GM18498 (cell line): Measurements from ENCODE around the gene SLC7A1.
A peak's percentile ranks its signal among the peaks of the same experiment; 100 is the strongest.

Experiments
- ATAC-seq: cut with Tn5 transposase; IDR thresholded peaks from one replicate; pipeline ENCODE4 v1.9.1; 2021; ENCODE audit warnings: mild to moderate bottlenecking, moderate library complexity; ENCODE audit not compliant: unreplicated experiment

Gene SLC7A1

GRCh38 chr13:29494520-29494919 lies 101.0 kb downstream of the SLC7A1 start:
- no peak for ATAC-seq

GRCh38 chr13:29493796-29494195 lies 101.7 kb downstream of the SLC7A1 start:
- ATAC-seq, result no peak

GRCh38 chr13:29491248-29491647 lies 104.2 kb downstream of the SLC7A1 start:
- ATAC-seq, result no peak

- ATAC-seq, result no peak
Measured at GRCh38 chr13:29490561-29490885, 105.0 kb downstream of the SLC7A1 start.

- ATAC-seq, result no peak
Measured at GRCh38 chr13:29489650-29490560, 105.6 kb downstream of the SLC7A1 start.

GRCh38 chr13:29487466-29488454 lies 107.7 kb downstream of the SLC7A1 start:
- no peak for ATAC-seq

GRCh38 chr13:29486551-29486950 lies 108.9 kb downstream of the SLC7A1 start:
- ATAC-seq, result no peak

GRCh38 chr13:29484796-29485195 lies 110.7 kb downstream of the SLC7A1 start:
- ATAC-seq, result no peak

- no peak for ATAC-seq
Measured at GRCh38 chr13:29484236-29484635, 111.3 kb downstream of the SLC7A1 start.

GRCh38 chr13:29483623-29484022 lies 111.9 kb downstream of the SLC7A1 start:
- ATAC-seq, result no peak

GRCh38 chr13:29483211-29483610 lies 112.3 kb downstream of the SLC7A1 start:
- ATAC-seq, result no peak

GRCh38 chr13:29482504-29482903 lies 113.0 kb downstream of the SLC7A1 start:
- no peak for ATAC-seq

- no peak for ATAC-seq
Measured at GRCh38 chr13:29481603-29482002, 113.9 kb downstream of the SLC7A1 start.

GRCh38 chr13:29480893-29481525 lies 114.5 kb downstream of the SLC7A1 start:
- no peak for ATAC-seq

- no peak for ATAC-seq
Measured at GRCh38 chr13:29479716-29480492, 115.6 kb downstream of the SLC7A1 start.

GRCh38 chr13:29476046-29476445 lies 119.4 kb downstream of the SLC7A1 start:
- no peak for ATAC-seq

GRCh38 chr13:29474991-29475390 lies 120.5 kb downstream of the SLC7A1 start:
- ATAC-seq, result no peak

GRCh38 chr13:29473166-29473565 lies 122.3 kb downstream of the SLC7A1 start:
- ATAC-seq, result no peak

GRCh38 chr13:29472332-29472961 lies 123.0 kb downstream of the SLC7A1 start:
- ATAC-seq, result peak; percentile 75

- ATAC-seq, result no peak
Measured at GRCh38 chr13:29471551-29471950, 123.9 kb downstream of the SLC7A1 start.
